HG02610 (cell line): Measurements from ENCODE around the gene EMILIN3.

Experiments used
- ATAC-seq: cut with Tn5 transposase; IDR thresholded peaks from one replicate; pipeline ENCODE4 v1.9.1; 2021; ENCODE audit warnings: mild to moderate bottlenecking, moderate library complexity; ENCODE audit not compliant: unreplicated experiment

EMILIN3 gene

DNA sequence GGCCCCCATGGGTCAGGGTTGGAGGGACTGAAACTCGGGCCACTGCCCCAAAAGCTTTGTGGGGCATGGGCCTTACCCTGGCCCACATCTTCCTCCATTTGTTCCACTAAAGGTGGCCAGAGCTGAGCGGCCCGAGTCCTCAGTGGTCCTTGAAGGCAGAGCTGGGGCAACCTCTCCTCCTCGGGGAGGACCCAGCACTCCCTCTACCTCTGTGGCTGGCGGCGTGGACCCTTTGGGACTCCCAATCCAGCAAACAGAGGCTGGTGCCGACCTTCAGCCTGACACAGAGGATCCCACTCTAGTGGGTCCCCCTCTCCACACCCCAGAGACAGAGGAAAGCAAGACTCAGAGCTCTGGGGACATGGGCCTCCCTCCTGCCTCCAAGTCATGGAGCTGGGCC, 16.7 kb downstream of the EMILIN3 start:
- no peak for ATAC-seq

DNA sequence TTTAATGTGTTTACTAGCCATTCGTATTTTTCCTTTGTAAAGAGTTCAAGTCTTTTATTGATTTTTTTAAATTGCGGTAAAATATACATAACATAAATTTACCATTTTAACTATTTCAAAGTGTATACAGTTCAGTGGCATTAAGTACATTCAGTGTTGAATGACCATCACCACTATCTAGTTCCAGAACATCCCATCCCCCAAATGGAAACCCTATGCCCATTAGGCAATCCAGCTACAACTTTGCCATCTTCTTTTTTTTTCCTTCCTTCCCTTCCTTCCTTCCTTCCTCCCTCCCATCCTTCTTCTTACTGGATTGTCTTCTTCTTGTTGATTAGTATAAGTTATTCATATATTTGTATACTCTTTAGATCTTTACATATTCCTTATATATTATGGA, 17.4 kb downstream of the EMILIN3 start:
- ATAC-seq = no peak

DNA sequence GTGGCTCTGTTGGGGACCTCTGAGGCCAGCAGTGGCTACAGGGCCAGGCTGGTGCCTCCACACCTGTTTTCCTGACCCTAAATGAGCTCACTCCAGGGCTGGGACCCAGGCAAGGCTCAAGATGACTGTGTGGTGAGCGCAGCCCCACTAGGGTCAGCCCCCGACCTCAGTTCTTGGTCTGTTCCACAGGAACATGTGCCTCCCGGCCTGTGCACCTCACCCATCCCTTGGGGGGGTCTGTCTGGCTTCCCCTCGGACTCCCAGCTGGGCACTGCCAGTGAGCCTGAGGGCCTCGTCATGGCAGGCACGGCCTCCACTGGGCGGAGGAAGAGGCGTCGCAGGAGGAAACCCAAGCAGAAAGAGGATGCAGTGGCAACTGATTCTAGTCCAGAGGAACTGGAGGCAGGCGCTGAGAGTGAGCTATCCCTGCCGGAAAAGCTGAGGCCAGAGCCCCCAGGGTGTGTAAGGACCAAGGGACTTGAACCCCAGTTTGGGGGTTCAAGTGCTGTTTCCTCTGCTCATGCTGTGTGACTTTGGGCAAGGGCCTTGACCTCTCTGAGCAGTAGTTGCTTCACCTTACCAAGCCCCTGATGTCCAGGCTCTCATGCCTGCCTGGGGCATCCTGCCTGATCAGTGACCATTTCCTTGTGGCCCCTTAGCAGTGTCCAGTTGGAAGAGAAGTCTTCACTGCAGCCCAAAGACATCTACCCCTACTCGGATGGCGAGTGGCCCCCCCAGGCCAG, 18.0 kb downstream of the EMILIN3 start:
- no peak for ATAC-seq

DNA sequence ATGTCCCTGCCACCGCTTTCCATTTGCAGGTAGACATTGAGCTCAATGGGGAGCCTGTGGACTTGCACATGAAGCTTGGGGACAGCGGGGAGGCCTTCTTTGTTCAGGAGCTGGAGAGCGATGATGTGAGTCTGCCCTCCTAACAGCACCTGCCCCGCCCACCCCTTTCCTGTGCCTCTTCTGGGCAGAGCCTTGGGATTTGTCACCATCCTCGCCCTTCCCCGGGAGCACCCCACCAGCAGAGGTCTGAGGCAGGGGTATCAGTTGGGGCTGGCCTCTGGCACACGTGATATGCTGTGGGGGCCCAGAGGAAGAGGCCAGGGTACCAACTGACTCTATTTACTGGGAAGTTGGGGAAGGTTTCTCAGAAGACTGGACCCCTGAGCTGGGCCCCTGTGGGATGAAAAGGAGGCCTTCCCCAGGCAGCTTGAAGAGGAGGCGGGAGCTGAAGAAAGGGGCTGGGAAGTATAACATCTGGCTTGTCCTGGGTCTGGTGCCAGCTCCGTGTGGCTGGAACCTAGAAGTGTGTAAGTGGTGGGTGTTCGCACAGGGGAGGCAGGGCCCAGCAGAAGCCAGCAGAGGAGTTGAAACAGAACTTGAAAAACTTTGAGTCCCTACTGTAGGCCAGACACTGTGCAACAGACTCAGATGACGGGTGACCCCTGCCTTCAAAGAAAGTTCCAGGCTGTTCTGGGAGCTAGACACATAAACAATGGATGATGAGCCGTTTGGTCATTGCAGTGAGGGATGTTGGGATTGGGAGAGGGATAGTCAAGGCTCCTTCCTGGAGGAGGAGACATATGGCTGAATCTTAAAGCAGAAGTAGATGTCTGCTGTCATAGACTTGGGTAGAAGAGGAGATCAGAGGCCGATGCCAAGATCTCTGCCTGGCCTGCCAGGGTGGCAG, 18.8 kb downstream of the EMILIN3 start:
- ATAC-seq = no peak

DNA sequence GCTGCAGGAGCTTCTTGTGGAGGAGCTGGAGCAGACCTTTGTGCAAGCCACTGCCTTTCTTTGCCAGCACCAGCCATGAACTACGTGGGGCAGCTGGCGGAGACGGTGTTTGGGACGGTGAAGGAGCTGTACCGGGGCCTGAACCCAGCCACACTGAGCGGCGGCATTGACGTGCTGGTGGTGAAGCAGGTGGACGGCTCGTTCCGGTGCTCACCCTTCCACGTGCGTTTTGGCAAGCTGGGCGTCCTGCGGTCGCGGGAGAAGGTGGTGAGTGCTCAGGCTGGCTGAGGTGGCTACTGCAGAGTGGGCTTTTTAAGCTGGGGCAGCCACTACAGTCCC, 20.9 kb downstream of the EMILIN3 start:
- no peak for ATAC-seq

- ATAC-seq = no peak
Measured at GRCh38 chr20:41344938-41345728, 21.5 kb downstream of the EMILIN3 start.

- ATAC-seq = no peak
Measured at GRCh38 chr20:41344477-41344876, 22.1 kb downstream of the EMILIN3 start.

DNA sequence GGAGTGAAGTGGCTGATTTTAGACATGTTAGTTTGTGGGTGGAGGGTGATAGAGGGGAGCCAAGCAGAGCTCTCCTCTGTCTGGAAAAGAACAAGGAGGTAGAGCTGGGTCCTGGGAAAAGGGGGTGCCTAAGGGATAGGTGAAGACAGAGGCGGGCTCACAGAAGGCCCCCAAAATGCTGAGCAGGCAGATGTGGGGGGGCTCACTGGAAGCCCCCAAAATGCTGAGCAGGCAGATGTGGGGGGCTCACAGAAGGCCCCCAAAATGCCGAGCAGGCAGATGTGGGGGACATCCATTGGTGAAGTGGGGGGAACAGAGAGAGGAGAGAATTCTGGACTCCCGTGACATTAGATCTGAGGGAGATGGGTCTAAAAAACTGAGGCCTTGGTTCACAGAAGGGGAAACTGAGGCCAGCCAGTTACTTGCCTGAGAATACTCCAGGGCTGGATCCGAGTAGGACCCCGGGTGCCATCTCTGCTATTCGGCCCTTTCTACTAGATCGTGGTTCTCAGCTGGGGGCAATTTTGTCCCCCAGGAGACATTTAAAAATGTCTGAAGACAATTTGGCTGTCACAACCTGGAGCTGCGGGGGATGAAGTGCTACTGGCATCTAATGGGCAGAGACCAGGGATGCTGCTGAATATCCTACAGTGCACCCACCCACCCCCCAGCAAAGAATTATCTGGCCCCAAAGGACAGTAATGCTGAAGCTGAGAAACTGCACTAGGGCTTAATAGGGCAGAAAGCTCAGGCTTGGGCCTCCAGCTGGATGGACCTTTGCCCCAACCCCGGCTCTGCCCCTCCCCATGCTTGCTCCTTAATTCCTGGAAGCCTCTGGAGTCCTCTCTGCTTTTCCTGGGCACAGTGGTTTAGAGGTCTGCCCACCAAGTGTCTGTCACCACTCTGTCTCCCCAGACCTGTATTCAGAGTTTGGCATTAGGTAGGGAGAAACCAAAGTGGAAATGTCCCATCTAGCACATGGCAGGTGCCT, 23.8 kb downstream of the EMILIN3 start:
- no peak for ATAC-seq

GRCh38 chr20:41340327-41341055, 26.1 kb downstream of the EMILIN3 start, which contains the start of gene LPIN3:
LPIN3 (plus strand) TSS chr20:41340821; CDS start chr20:41345804, 4,983 bp downstream.
- ATAC-seq = peak; percentile 14

GRCh38 chr20:41339957-41340326, 26.7 kb downstream of the EMILIN3 start:
- ATAC-seq = peak; percentile 60

DNA sequence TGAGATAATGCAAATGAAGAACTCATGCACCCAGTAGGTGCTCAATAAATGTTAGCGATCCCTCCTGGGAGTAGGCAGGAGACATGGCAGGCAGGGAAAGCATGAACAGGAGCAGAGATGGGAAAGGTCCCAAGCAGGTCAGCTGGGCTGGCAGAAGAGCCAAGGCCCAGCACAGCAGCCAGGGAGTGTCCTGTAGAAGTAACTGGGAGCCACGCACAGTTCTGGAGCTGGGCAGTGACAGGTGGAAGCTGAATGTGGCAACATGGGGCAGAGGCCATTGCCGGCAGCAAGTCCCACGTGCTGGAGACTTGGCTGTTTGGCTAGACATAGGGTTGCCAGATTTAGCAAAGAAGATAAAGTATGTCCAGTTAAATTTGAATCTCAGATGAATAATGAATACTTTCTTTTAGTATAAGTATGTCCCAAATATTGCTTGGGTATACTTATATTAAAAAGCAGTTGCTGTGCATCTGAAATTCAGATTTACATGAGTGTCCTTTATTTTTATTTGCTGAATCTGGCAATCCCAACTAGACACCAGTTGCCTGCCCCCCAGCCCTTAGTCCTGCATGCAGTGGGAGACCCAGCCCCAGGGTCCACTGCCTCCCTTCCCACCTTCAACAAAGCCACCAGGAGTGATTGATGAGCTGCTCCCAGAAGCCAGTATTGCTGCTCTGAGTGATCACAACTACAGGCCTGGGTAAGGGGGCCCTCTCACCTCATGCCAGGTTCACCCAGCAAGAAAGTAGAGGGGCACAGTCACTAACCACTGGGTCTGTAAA, 29.7 kb downstream of the EMILIN3 start:
- no peak for ATAC-seq

DNA sequence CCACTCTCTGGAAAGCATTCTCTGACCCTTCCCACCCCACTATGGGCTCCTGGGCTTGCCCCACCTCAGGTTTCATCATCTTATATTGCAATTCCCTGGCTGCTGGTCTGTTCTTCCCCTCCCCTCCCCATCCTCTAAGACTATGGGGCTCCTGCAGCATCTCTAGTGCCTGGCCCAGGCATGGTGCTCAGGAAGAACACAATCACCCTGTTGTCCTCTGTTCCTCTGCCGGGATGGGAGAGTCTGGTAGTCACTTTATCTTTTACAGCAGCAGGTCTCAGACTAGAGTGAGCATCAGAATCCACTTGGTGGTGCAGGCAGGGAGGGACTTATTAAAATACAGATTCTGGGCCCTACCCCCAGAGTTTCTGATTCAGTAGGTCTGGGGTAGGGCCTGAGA, 31.0 kb downstream of the EMILIN3 start:
- ATAC-seq = no peak

- ATAC-seq = no peak
Measured at GRCh38 chr20:41334443-41335421, 31.9 kb downstream of the EMILIN3 start.

DNA sequence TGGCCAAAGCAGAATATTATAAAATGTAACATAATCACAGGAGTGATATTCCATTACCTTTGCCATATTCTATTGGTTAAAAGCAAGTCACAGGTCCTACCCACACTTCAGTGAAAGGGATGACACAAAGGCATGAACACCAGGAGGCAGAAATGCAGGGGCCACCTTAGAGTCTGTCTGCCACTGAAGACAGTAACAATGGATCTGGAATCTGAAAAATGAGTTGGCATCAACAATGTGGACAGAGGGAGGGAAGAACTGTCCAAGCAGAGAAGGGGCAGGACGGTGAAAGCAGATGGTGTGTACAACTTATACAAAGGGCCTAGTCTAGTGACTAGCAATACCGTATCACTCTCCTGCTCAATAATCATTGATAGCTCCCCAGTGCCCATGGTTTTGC, 32.6 kb downstream of the EMILIN3 start:
- ATAC-seq = no peak

DNA sequence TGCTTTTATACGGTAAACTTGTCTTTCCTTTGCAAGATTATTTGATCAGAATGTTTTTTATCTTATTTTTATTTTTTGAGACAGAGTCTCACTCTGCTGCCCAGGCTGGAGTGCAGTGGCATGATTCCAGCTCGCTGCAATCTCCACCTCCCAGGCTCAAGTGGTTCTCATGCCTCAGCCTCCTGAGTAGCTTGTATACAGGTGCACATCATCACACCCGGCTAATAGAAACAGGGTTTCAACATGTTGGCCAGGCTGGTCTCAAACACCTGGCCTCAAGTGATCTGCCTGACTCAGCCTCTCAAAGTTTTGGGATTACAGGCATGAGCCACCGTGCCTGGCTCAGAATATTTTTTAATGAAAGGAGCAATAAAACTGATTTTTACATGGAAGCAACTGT, 34.9 kb downstream of the EMILIN3 start:
- ATAC-seq = no peak

DNA sequence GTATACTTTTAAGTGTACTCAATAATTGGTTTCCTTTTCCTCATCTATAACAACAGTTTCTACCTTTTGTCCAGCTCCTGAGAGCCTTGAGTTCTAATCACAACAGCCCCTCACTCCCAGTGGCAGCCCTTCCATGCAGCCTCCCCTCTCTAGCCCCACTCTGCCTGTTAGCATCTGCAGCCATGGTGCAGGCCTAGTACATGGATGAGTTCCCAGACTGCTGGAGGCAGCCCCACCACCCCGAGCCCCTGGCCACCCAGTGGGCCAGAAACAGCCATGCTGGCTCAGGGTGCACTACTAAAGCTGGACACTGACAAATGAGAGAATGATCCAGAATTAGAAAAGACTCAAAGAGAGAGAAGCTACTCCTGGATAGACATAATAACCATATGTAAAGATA, 35.7 kb downstream of the EMILIN3 start:
- ATAC-seq = no peak

- no peak for ATAC-seq
Measured at GRCh38 chr20:41330343-41330720, 36.3 kb downstream of the EMILIN3 start.
